NCI-H1105 (cell line): ENCODE data around the gene VASH2.
"Not testable (repeated sequence)": the region's sequence is repeated elsewhere in the genome, so short reads cannot be mapped to it uniquely, and the experiment has no call there.

Source experiments
- DNase-seq: peaks from one replicate; lab custom pipeline; 2025; lab: John Stamatoyannopoulos, UW

Gene VASH2

GRCh38 chr1:212950243-212951125 is at the start of gene VASH2:
VASH2 (plus strand) TSS chr1:212950541; CDS start chr1:212951543, 1,002 bp downstream.
- DNase-seq: peak; percentile 85

- no peak for DNase-seq
Measured at GRCh38 chr1:212901290-212901689, 49.1 kb upstream of the VASH2 start.

DNA sequence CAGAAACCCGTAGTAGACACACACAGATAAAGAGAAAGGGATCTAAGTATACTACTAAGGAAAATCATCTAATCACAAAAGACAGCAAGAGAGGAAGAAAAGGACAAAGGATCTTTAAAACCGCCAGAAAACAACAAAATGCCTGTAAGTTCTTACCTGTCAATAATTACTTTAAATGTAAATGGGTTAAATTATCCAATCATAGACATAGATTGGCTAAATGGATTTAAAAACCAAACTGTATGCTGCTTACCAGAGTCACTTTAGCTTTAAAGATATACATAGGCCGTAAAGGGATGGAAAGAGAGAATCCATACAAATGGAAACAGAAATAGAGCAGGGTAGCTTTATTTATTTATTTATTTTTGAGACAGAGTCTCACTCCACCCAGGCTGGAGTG is 48.3 kb upstream of the VASH2 start:
- DNase-seq: no peak

- no peak for DNase-seq
Measured at GRCh38 chr1:212903664-212904063, 46.7 kb upstream of the VASH2 start.

DNA sequence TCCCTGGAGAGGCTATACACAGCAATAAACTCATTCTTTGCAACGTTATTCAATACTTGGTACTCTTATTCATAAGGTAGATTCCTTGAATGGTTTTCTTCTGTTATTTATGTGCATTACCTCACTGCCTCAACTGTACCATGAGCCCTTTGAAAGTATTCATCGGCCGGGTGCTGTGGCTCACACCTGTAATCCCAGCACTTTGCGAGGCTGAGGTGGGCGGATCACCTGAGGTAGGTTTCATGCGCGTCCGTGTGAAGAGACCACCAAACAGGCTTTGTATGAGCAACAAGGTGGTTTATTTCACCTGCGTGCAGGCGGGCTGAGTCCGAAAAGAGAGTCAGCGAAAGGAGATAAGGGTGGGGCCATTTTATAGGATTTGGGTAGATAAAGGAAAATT is 42.3 kb upstream of the VASH2 start:
- not testable (repeated sequence) for DNase-seq

GRCh38 chr1:212908971-212909370 is 41.4 kb upstream of the VASH2 start:
- DNase-seq: no peak

DNA sequence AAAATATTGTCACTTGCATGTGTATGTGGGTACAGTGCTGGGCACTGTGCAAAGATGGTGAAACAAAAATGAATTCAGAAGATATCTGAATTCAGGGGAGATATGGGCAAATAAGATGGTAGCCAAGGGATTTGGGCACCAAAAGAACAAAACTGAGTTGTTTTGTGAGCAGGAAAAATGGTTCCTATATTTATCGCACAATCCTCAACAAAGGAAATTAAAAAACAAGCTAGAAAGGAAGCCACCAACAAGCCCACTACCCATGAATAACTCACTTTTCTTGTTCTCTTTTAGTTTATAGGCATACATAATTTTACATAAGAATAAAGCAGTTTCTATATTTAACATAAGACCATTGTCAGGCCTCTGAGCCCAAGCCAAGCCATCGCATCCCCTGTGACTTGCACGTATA is 40.7 kb upstream of the VASH2 start:
- no peak for DNase-seq

GRCh38 chr1:212910213-212910612 is 40.1 kb upstream of the VASH2 start:
- DNase-seq: not testable (repeated sequence)

GRCh38 chr1:212913638-212914037 is 36.7 kb upstream of the VASH2 start:
- DNase-seq: not testable (repeated sequence)

- DNase-seq: not testable (repeated sequence)
Measured at GRCh38 chr1:212914110-212914509, 36.2 kb upstream of the VASH2 start.

DNA sequence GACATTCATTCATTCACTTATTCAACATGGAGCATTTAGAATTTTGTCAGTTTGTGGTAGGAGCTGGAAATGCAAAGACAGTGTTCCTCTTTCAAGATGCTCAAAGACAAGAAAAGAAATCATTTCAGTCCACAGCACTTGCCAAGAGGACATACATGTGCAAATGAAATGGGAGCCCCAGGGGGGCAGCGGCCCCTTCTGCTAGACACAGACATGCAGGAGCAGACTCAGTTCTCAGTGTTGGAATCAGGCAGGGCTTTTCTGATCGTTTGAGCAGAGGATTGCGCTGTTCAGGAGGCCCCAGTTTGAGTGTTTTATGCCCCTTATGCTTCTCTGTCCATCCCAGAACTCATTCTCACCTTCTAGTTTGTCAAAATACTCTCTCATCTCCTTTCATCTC is 35.6 kb upstream of the VASH2 start:
- no peak for DNase-seq

- peak; percentile 48 for DNase-seq
Measured at GRCh38 chr1:212915245-212916091, 34.9 kb upstream of the VASH2 start.

GRCh38 chr1:212916481-212917133 is 33.7 kb upstream of the VASH2 start:
- DNase-seq: no peak

GRCh38 chr1:212917134-212917485 is 33.2 kb upstream of the VASH2 start:
- no peak for DNase-seq

DNA sequence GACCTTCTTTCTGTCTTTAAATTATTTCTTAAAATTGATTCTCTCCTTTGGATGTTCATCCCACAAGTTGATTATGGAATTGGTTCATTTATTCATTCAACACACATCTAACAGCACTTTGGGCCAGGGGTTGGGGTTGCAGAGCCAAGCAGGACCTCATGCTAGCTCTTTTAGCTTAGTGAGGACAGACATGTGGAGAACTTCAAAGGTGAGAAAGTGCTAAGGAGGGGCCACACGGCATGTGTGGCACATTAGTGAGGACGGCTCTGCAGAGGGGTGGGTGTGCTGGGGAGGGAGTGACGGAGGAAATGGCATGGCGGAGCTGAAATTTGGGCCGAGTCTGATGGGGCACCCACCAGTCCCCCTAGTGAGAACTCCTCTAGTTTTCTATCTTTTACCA is 32.5 kb upstream of the VASH2 start:
- DNase-seq: no peak

DNA sequence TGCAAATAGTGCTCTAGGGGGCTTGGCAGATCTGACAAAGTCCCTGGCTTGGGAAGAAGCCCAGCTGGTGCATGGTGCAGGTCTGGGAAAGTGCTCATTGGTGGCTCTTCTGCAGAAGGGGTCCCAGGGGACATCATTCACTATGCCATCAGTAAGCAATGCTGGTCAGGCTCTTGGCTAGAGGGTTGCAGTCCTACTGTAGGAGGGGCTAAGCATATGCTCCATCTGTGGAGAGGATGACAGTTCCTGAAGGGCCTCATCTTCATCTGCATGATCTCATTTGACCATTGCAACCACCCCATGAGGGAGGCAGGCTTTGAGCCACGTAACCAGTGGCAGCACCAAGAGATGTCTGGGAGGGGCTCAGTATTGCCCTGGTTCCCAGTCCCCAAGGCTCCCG is 31.5 kb upstream of the VASH2 start:
- DNase-seq: no peak

DNA sequence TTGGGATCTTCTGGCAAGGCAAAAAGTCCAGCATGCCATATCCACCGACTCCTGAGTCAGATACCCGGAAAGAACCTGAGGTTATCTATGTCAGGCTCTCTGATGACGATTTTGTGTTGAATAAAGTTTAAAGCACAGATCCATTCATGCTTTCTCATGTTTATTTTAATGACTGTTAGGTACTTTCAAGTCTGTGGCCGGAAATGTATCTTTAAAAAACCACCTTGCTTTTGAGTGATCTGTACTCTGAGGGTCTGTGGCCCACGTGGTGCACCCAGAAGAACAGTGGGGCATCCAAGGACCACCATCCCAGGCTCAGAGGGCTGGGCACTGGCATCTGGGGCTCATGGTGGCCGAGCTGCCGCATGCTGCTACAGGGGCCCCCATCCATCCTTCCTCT is 30.1 kb upstream of the VASH2 start:
- DNase-seq: no peak

- DNase-seq: no peak
Measured at GRCh38 chr1:212920896-212921295, 29.4 kb upstream of the VASH2 start.

DNA sequence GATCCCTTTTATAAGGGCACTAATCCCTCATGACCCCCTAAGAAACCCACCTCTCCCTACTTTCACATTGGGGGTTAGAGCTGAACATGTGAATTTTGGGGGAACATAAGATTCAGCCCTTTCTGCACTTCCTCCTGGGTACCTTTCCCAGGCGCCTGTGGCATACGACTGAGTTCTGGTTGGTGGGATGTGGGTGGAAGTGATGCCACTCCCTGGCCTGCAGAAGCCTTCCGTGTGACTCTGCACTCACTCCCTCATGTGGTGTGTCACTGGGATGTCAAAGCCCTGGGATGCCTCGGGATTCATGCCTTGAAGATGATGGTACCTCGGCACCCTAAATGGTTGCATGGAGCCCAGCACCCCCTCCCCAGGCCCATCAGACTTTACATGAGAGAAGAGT is 28.3 kb upstream of the VASH2 start:
- DNase-seq: no peak

DNA sequence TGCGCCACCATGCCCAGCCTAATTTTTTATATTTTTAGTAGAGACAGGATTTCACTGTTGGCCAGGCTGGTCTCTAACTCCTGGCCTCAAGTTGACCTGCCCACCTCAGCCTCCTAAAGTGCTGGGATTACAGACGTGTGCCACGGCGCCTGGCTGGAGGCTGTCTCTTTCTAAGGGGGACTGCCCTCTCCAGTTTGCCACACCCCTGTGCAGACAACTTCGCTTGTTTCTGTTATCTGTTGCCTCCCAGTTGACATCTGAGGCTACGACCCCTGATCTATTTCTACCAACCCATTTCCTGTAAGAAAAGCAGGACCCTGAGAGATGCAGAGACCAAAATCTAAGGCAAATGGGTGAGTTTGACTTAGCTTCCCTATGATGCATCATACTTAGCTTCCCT is 24.0 kb upstream of the VASH2 start:
- no peak for DNase-seq

DNA sequence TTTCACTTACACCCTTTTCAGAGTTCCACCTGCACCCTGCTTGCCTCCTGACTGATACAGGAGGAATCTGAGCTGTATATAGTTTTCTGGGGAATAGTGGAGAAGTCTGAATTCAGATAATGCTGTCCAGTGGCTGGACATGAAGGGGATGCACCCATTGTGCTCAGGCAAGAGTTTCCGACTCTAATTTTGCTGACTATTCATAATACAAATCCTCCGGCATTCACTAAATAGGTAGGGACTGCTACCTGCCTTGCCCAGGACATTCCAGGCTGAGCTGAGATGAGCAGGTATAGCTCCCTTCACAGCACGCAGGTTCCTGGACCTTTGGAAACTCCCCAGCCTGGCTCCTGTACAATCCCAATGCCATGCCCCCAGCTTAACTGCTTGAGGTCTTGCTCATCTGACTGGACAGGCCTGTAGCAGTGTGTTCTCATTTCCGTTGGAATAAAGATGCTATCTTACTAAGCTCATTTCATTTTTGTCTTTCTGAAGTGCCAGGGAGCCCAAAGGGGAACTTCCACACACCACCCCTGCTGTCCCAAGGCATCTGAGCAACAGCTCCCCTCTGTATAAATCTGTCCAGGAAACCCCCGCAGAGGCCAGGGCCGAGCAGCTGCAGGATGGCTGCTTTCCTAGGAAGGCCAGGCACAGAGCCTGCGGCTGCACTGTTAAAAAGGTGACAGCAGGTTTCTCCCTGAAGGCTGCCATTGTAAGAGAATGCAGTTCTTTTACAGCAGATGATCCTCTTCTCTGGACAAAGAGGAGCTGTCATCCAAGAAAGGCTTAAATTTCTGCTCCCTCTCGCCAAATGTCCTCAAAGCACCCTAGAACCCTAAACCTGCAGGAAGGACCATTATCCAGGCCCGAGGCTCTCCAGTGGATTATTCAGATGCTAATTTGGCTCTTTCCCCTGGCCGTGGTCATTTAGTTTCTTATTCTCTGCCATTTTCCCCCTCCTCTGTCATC is 21.7 kb upstream of the VASH2 start:
- DNase-seq: no peak
